OCI-LY7 (cell line): ENCODE results near the gene PLSCR1.

ENCODE experiments used
- CTCF ChIP-seq: fragments of 200-600 bp; sonication (generic); conservative IDR thresholded peaks from 2 replicates; pipeline ENCODE4 v1.5.1; 2014; ENCODE audit warnings: mild to moderate bottlenecking, antibody characterized with exemption, low read length, moderate library complexity, mixed read lengths
- EZH2phosphoT487 ChIP-seq: fragments of 200-600 bp; sonication (generic); IDR thresholded peaks from 2 replicates; pipeline ENCODE4 v1.6.1; 2018; ENCODE audit warnings: low read depth, borderline replicate concordance, mild to moderate bottlenecking, mixed run types, antibody characterized with exemption, low read length, moderate library complexity, mixed read lengths

GRCh38 chr3:146513386-146514051 lies 30.9 kb downstream of the PLSCR1 start:
- no peak for TF ChIP-seq CTCF
- no peak for TF ChIP-seq EZH2phosphoT487
